ENCODE measurements around the gene UMODL1. TPM values are rescaled to one million over a fixed set of nuclear protein-coding genes. Genes with fewer than 3 reads are reported as not detected.

The UMODL1 gene
- total and polyA plus RNA-seq, 2 of the 13 experiments (the other 11 are each of a cell fraction or from before 2014, with no cell fraction given), result not detected

DNA sequence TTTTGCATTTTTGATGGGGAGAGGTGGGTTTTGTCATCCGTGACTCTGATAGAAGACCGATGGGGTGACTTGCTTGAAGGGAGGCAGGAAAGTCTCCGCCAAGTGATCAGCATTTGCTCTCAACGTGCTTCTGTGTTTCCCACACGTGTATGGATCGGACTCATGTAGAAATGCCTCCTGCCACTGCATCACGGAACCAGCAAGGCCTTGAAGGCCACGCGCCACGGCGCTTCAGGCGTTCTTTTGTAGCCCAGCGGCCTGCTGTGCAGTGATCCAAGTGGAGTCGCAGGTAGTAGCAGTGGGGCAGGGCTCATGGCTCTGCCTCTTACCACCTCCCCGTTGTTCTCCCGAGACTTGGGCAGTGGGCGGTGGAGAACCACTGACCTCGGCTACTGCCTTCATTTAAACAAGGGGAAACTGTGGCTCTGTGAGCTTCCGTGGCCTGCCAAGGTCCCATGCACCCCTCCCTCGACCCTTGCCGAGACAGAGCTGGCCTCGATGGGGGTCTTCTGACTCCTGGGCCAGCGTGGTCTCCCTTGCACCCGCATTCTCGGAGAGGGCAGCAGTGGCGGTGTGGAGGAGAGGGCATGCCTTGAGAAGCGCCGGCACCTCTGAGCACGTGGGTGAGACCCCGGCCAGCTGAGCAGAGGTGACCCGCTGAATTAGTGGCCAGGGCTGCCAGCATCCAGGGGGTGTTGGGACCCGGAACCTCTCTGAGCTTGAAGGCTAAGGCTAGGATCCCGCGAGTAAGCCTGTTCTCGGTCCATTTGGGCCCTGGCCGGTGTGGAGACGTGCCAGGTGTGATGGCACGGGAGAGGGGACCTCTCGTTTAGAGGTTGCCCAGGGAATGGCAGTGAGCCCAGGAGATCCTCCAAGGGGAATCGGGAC lies 101.7 kb downstream of the UMODL1 start:
- Histone ChIP-seq H3K79me2 (ENCODE audit: insufficient read depth, low read length) (no peaks in the 10 kb centered on the region), H3K27me3 (ENCODE audit: control insufficient read depth in 1 of 2, insufficient read depth in 2 of 2, low read length in 2 of 2) (peaks cover 0 to 6% of the 10 kb centered on the region in 2 experiments; a peak in 1 of 5 replicates), H3K36me3 (replicated peaks in 1 of 2; ENCODE audit: control insufficient read depth in 1 of 2, insufficient read depth in 2 of 2, low read length in 2 of 2) (no peaks in the 10 kb centered on the region), H3K4me1 (ENCODE audit: insufficient read depth, low read length) (no peaks in the 10 kb centered on the region), H3K27ac (ENCODE audit: extremely low read length, insufficient read depth, low read length) (no peak overlapping the region), H3K4me3 (replicated peaks in 1 of 3; ENCODE audit: insufficient read depth in 1 of 3, low read depth in 2 of 3, low read length in 3 of 3) (no peak overlapping the region), H2AFZ (ENCODE audit: low read length) (no peak overlapping the region), H3K9me3 (ENCODE audit: low read length) (no peaks in the 10 kb centered on the region), H3K9ac (ENCODE audit: insufficient read depth, low read depth, low read length) (no peak overlapping the region), H3K4me2 (ENCODE audit: low read depth, low read length) (no peak overlapping the region), H4K20me1 (ENCODE audit: insufficient read depth, low read length) (no peaks in the 10 kb centered on the region)
- ChIA-PET POLR2A (no interaction called here), CTCF (ENCODE audit: low intra/inter-chr PET ratio, low total read pairs) (no interaction called here)
- TF ChIP-seq, protein P1, sequence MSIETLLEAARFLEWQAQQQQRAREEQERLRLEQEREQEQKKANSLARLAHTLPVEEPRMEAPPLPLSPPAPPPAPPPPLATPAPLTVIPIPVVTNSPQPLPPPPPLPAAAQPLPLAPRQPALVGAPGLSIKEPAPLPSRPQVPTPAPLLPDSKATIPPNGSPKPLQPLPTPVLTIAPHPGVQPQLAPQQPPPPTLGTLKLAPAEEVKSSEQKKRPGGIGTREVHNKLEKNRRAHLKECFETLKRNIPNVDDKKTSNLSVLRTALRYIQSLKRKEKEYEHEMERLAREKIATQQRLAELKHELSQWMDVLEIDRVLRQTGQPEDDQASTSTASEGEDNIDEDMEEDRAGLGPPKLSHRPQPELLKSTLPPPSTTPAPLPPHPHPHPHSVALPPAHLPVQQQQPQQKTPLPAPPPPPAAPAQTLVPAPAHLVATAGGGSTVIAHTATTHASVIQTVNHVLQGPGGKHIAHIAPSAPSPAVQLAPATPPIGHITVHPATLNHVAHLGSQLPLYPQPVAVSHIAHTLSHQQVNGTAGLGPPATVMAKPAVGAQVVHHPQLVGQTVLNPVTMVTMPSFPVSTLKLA (IDR thresholded peaks at IDR 0.05), result peak; percentile 82
- TF ChIP-seq SRY (CRISPR knock-in tag; IDR thresholded peaks at IDR 0.05) (no peak), HNRNPK (IDR thresholded peaks at IDR 0.05; ENCODE audit: low read depth, low read length, poor library complexity, severe bottlenecking) (no peak), MEIS1 (CRISPR knock-in tag; IDR thresholded peaks at IDR 0.05; ENCODE audit: borderline replicate concordance) (no peak), MBD4 (IDR thresholded peaks at IDR 0.05; ENCODE audit: borderline replicate concordance, low read length) (no peak)
- FAIRE-seq, result no peak
- intact Hi-C loops (cut with micrococcal nuclease; ENCODE audit: unreplicated experiment) (no loop called here), in situ Hi-C loops (cut with HindIII; ENCODE audit: extremely low pct_ligation_motif_present, low pct_unique_long_range_greater_than_20kb) (no loop called here)
- WGBS (ENCODE audit: low lambda C conversion rate), result 54% methylated on average over 20 of the region's 40 CpGs
- no TSS peak for BruUV-seq (replicated peaks)
- DNase-seq (ENCODE audit: low spot score), result no peak
- ATAC-seq, result no peak

- no peak for FAIRE-seq
- ChIA-PET POLR2A (no interaction called here), CTCF (ENCODE audit: low intra/inter-chr PET ratio, low total read pairs) (no interaction called here)
- Histone ChIP-seq H3K27ac (ENCODE audit: extremely low read length, insufficient read depth, low read length) (no peak overlapping the region), H3K27me3 (ENCODE audit: control insufficient read depth in 1 of 2, insufficient read depth in 2 of 2, low read length in 2 of 2) (peaks cover 0 to 6% of the 10 kb centered on the region in 2 experiments; a peak in 1 of 5 replicates), H2AFZ (ENCODE audit: low read length) (no peak overlapping the region), H3K4me2 (ENCODE audit: low read depth, low read length) (no peak overlapping the region), H3K4me3 (replicated peaks in 1 of 3; ENCODE audit: insufficient read depth in 1 of 3, low read depth in 2 of 3, low read length in 3 of 3) (no peak overlapping the region), H3K9me3 (ENCODE audit: low read length) (no peaks in the 10 kb centered on the region), H4K20me1 (ENCODE audit: insufficient read depth, low read length) (no peaks in the 10 kb centered on the region), H3K9ac (ENCODE audit: insufficient read depth, low read depth, low read length) (no peak overlapping the region), H3K4me1 (ENCODE audit: insufficient read depth, low read length) (no peaks in the 10 kb centered on the region), H3K79me2 (ENCODE audit: insufficient read depth, low read length) (no peaks in the 10 kb centered on the region), H3K36me3 (replicated peaks in 1 of 2; ENCODE audit: control insufficient read depth in 1 of 2, insufficient read depth in 2 of 2, low read length in 2 of 2) (no peaks in the 10 kb centered on the region)
- intact Hi-C loops (cut with micrococcal nuclease; ENCODE audit: unreplicated experiment) (no loop called here), in situ Hi-C loops (cut with HindIII; ENCODE audit: extremely low pct_ligation_motif_present, low pct_unique_long_range_greater_than_20kb) (no loop called here)
- TF ChIP-seq GZF1 (CRISPR knock-in tag; IDR thresholded peaks at IDR 0.05) (no peak), SRF (IDR thresholded peaks at IDR 0.05; ENCODE audit: low read depth, low read length) (no peak), ZNF331 (CRISPR knock-in tag; IDR thresholded peaks at IDR 0.05) (no peak), HOXA3 (CRISPR knock-in tag; IDR thresholded peaks at IDR 0.05) (no peak), AKAP8 (CRISPR knock-in tag; IDR thresholded peaks at IDR 0.05) (no peak)
- TF ChIP-seq, protein P2, sequence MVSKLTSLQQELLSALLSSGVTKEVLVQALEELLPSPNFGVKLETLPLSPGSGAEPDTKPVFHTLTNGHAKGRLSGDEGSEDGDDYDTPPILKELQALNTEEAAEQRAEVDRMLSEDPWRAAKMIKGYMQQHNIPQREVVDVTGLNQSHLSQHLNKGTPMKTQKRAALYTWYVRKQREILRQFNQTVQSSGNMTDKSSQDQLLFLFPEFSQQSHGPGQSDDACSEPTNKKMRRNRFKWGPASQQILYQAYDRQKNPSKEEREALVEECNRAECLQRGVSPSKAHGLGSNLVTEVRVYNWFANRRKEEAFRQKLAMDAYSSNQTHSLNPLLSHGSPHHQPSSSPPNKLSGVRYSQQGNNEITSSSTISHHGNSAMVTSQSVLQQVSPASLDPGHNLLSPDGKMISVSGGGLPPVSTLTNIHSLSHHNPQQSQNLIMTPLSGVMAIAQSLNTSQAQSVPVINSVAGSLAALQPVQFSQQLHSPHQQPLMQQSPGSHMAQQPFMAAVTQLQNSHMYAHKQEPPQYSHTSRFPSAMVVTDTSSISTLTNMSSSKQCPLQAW (CRISPR knock-in tag; IDR thresholded peaks at IDR 0.05), result no peak
- BruUV-seq (replicated peaks), result no TSS peak
- 55% methylated on average over 3 of the region's 4 CpGs for WGBS (ENCODE audit: low lambda C conversion rate)
- no peak for ATAC-seq
- DNase-seq (ENCODE audit: low spot score), result no peak
Measured at GRCh38 chr21:42174173-42174572, 103.1 kb downstream of the UMODL1 start.
